Mucosa of rectum (tissue), 2 donors: ENCODE measurements around the gene NOL8.
A peak's percentile ranks its signal among the peaks of the same experiment; 100 is the strongest.

Source experiments
- H3K27ac ChIP-seq, 2 donors: one replicate each; pipeline ENCODE4 v1.7.0; 2013; ENCODE audit warnings: inconsistent platforms in 2 of 2, low read depth in 2 of 2, low read length in 2 of 2
- H3K27me3 ChIP-seq, 2 donors: one replicate each; pipeline ENCODE4 v1.7.0; 2013; ENCODE audit warnings: low read length in 2 of 2; ENCODE audit not compliant: control insufficient read depth in 2 of 2, insufficient read depth in 2 of 2
- H3K36me3 ChIP-seq, 2 donors: one replicate each; pipeline ENCODE4 v1.7.0; 2013; ENCODE audit warnings: low read length in 2 of 2; ENCODE audit not compliant: control insufficient read depth in 2 of 2, insufficient read depth in 2 of 2
- H3K4me1 ChIP-seq, 2 donors: one replicate each; pipeline ENCODE4 v1.7.0; 2013; ENCODE audit warnings: low read length in 2 of 2, mild to moderate bottlenecking in 1 of 2; ENCODE audit not compliant: control insufficient read depth in 2 of 2, insufficient read depth in 2 of 2
- H3K4me3 ChIP-seq, 2 donors: one replicate each; pipeline ENCODE4 v1.7.0; 2013; ENCODE audit warnings: low read length in 2 of 2
- H3K9ac ChIP-seq, 2 donors: one replicate each; pipeline ENCODE4 v1.7.0; 2013; ENCODE audit warnings: low read length in 2 of 2, low read depth in 1 of 2, mild to moderate bottlenecking in 1 of 2
- H3K9me3 ChIP-seq, 2 donors: one replicate each; pipeline ENCODE4 v1.7.0; 2013; ENCODE audit warnings: low read length in 2 of 2; ENCODE audit not compliant: control insufficient read depth in 2 of 2
- donor health status: healthy.
- donor health status: Normal muscosa, but diverticular disease.

The NOL8 gene

DNA sequence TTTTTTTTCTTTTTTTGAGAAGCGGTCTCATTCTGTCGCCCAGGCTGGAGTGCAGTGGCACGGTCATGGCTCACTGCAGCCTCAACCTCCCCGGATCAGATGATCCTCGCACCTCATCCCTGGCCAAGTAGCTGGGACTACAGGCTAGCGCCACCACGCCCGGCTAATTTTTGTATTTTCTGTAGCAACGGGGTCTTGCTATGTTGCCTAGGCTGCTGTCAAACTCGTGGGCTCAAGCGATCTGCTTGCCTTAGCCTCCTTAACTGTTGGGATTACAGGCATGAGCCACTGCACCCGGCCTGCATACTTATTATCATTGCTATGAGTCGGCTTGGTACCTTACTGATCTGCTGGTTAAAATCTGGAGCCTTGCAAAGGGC is 30.9 kb downstream of the NOL8 start:
- Histone ChIP-seq H3K9me3 (no peaks in the 10 kb centered on the region), H3K36me3 (peaks cover 18 to 23% of the 10 kb centered on the region in 2 donors), H3K9ac (peak overlapping the region; percentile 61 to 74), H3K4me3 (peak overlapping the region; percentile 91 to 94), H3K4me1 (peaks cover 12 to 15% of the 10 kb centered on the region in 2 donors), H3K27ac (peak overlapping the region; percentile 1 to 70), H3K27me3 (no peaks in the 10 kb centered on the region)

DNA sequence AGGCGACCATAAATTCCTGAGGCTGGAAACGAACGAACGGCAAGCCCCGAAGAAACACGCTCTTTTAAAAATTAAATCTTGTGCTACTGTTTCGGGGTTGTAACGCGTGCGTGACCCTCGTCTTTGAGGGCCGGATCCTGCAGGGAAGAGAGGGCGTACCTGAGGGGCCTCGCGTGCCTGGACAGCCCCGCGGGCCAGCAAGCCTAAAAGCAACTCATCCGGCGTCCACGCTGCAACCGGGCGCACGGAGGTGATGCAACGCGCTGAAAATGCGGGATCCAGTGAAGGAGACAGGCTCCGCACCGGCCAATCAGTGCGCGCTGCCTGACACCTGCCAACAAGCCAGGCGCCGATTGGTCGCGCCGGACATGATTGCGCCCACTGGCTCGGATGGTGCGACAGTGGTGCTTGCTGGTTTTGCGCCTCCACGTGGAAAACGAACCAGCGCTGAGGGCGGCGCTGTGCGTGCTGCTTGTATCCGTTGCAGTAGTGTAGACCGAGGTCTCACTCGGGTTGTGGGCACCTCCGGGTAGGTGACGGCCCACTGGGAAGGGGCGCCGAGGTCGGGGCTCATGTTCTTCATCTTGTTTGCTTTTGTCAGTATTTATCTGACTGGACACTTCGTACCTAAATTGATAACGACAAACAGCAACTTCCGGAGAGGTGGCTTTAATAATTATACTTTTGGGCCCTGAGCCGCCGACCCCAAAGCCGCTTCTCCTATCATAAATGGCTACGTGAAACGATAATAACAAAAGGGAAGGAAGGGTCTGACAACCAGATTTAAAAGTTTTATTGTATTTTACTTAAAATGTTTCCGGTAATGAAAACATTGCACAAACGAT is 31.5 kb downstream of the NOL8 start, which contains the start of gene IARS1:
IARS1 (minus strand) TSS at position 246 of the 845 bp plus-strand sequence. CDS start 4,278 bp downstream, outside the sequence.
- Histone ChIP-seq H3K9me3 (no peaks in the 10 kb centered on the region), H3K4me3 (peak within 1 kb of the TSS; percentile 91 to 94), H3K36me3 (peaks cover 14 to 18% of the 10 kb centered on the region in 2 donors), H3K27ac (peak within 1 kb of the TSS; percentile 46 to 70), H3K27me3 (no peaks in the 10 kb centered on the region), H3K9ac (peak within 1 kb of the TSS; percentile 74 to 80), H3K4me1 (peaks cover 12 to 15% of the 10 kb centered on the region in 2 donors)

DNA sequence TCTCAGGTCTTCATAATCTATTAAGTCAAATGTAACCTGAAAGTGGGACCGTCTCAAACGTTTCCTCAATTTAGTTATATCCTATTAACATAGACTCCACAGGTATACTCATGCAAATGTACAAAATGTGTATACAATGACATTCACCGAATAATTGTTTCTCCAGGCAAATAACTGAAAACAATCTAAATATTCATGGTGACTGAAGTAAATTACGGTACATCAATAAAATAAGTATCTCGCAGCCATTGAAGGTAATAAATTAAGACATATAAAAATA is 32.1 kb downstream of the NOL8 start:
- no peaks in the 10 kb centered on the region for H3K27me3 ChIP-seq
- peak overlapping the region; percentile 91 to 94 for H3K4me3 ChIP-seq
- peaks cover 10 to 19% of the 10 kb centered on the region in 2 donors for H3K36me3 ChIP-seq
- peak overlapping the region; percentile 71 to 80 for H3K9ac ChIP-seq
- no peaks in the 10 kb centered on the region for H3K9me3 ChIP-seq
- peaks cover 12 to 15% of the 10 kb centered on the region in 2 donors for H3K4me1 ChIP-seq
- no peak overlapping the region for H3K27ac ChIP-seq

DNA sequence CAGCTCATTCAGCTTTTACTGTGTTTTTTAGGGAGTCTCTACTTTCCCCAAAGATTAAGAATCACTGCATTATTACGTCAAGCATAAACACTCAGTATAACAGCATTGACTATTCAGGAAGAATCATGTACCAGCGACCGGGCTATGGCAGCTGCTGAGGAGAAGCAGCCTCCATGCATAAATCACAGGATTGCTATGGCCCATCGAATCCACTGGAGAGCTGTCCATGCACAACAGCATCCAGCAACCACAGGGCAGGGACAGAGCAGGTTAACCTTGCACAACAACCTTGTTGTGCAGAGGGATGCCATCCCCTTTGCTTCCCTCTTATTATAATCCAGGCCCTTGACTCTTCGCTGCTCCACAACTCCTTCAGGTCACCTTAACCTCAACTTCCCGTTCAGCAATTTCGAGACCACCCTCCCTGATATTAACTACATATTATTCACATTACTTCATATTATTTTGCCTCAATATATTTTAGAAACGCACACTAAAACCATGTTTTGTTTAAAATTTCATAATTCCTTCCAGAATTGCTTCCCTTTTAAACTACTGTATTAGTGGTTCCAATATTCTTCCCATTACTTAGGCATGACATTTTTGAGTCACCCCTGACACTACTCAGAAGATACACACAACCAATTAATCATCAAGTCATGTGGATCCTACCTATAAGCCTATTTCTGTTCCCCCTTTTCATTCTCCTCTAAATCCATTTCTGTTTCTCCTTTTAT is 32.6 kb downstream of the NOL8 start:
- H3K4me3 ChIP-seq, result peak overlapping the region; percentile 91 to 94
- H3K4me1 ChIP-seq, result peaks cover 12 to 15% of the 10 kb centered on the region in 2 donors
- peak overlapping the region; percentile 71 to 80 for H3K9ac ChIP-seq
- no peaks in the 10 kb centered on the region for H3K9me3 ChIP-seq
- H3K27ac ChIP-seq, result no peak overlapping the region
- peaks cover 9 to 17% of the 10 kb centered on the region in 2 donors for H3K36me3 ChIP-seq
- H3K27me3 ChIP-seq, result no peaks in the 10 kb centered on the region

DNA sequence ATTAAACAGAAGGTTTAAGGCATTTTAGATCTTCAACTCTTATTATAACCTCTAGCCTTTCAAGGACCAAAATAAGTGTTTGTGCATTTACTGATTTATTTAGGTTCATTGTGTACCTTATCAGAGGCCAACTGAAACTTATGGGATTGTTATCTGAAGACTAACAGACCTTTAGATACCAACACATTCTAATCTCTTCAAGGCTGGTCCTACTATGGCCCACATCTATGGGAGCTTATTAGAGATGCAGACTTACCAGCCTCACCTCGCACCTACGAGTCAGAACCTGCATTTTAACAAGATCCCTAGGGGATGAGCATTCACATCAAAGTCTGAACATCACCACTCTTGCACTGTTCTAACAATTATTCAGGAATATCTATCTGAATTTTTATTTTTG is 33.6 kb downstream of the NOL8 start:
- H3K27me3 ChIP-seq, result no peaks in the 10 kb centered on the region
- peaks cover 12 to 15% of the 10 kb centered on the region in 2 donors for H3K4me1 ChIP-seq
- no peak overlapping the region for H3K4me3 ChIP-seq
- no peaks in the 10 kb centered on the region for H3K9me3 ChIP-seq
- peaks cover 6 to 18% of the 10 kb centered on the region in 2 donors for H3K36me3 ChIP-seq
- no peak overlapping the region for H3K9ac ChIP-seq
- H3K27ac ChIP-seq, result no peak overlapping the region

DNA sequence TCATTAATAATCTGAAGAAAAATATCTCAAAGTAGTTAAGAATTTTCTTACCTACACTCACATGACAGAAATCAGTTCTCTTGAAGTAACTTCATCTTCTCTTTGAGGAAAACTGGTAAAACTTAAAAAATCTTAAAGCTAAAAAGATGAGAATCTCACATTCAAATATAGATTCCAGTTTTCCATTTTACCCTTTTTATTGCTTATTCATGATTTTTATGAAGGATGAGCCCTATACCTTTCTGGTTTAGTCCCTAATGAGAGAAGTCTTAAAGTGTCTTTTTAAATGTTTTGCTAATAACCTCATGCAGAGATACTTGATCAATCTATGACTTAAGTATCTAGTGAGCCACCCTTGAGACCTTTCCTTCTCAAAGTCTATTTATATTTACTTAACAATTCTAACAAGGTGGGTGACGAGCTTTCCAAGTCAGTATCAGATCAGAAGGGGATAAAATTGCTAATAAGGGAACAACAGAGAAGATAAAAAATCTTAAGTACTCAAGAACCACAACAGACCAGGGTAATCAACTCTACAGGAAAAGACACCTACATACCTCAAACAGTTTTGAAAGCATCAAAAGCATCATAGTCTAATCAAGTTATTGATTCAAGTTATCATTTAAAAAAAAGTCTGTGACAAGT is 34.2 kb downstream of the NOL8 start:
- Histone ChIP-seq H3K9me3 (no peaks in the 10 kb centered on the region), H3K27me3 (no peaks in the 10 kb centered on the region), H3K9ac (no peak overlapping the region), H3K36me3 (peaks cover 10 to 20% of the 10 kb centered on the region in 2 donors), H3K27ac (no peak overlapping the region), H3K4me3 (no peak overlapping the region), H3K4me1 (peaks cover 12 to 15% of the 10 kb centered on the region in 2 donors)

DNA sequence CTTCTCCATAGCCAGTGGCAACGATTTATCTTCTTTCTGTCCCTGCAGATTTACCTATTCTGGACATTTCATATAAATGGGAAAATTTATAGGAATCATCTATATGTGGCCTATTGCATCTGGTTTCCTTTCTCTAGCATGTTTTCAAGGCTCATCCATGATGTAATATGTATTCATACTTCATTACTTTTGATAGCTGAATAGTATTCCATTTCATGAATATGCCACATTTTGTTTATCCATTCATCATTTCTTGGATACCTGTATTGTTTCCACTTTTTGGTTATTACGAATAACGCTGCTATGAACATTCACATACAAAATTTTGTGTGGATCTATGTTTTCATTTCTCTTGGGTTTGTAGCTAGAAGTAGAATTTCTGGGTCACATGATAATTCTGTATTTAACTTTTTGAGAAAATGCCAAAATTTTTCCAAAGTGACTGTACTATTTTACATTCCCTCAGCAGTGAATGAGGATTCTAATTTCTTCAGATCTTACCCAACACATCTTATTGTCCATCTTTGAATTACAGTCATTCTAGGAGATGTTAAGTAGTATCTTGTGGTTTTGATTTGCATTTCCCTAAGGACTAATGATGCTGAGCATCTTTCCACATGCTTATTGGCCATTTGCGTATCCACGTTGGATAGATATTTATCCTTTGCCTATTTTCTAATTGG is 35.3 kb downstream of the NOL8 start:
- Histone ChIP-seq H3K36me3 (peaks cover 17 to 26% of the 10 kb centered on the region in 2 donors), H3K27me3 (no peaks in the 10 kb centered on the region), H3K4me1 (peaks cover 12 to 15% of the 10 kb centered on the region in 2 donors), H3K9me3 (no peaks in the 10 kb centered on the region), H3K27ac (no peak overlapping the region), H3K9ac (no peak overlapping the region), H3K4me3 (no peak overlapping the region)

DNA sequence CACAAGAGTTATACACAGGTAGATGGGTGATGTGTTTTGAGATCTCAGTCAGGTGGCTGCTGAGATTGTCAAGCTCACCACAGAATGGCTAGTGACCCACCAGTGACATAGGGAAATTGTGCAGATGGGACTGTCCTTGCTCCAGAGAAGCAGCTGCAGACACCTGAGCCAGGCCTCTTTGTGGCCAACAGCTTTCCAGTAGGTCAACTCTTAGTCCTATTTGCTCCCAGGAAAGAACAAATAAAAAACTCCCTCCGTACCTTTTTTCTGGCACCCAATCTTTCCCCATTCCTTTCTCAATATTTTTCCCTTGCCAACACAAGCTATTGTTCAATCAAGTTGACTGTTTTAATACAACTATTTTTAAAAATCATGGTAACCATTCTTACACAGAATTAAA is 45.8 kb downstream of the NOL8 start:
- no peaks in the 10 kb centered on the region for H3K9me3 ChIP-seq
- no peak overlapping the region for H3K4me3 ChIP-seq
- peaks cover 68 to 81% of the 10 kb centered on the region in 2 donors for H3K36me3 ChIP-seq
- H3K9ac ChIP-seq, result no peak overlapping the region
- H3K27ac ChIP-seq, result no peak overlapping the region
- no peaks in the 10 kb centered on the region for H3K27me3 ChIP-seq
- H3K4me1 ChIP-seq, result no peaks in the 10 kb centered on the region

DNA sequence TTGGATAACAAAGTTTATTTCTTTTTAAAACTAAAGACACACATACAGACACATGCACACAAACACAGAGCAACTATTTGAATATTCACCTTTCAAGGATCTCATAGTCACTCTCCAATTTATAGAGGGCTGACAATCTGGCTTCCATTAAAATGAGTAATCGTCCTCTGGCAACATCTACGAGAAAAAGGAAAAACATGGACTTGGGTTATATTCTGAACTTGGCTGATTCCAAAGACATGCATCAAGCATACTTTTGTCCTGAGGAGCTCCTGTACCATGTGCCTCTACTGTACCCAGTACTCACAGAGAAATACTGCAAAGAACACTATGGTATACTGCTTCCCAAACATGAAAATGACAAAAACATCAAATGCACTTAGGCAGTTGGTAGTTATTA is 47.0 kb downstream of the NOL8 start:
- no peak overlapping the region for H3K9ac ChIP-seq
- no peak overlapping the region for H3K27ac ChIP-seq
- H3K4me3 ChIP-seq, result no peak overlapping the region
- peaks cover 77 to 83% of the 10 kb centered on the region in 2 donors for H3K36me3 ChIP-seq
- no peaks in the 10 kb centered on the region for H3K27me3 ChIP-seq
- H3K9me3 ChIP-seq, result no peaks in the 10 kb centered on the region
- H3K4me1 ChIP-seq, result no peaks in the 10 kb centered on the region
